Measurements from ENCODE around the gene CENPL.

CENPL gene

GRCh38 chr1:173757666-173758065, 67.0 kb downstream of the CENPL start:
- no peaks in the 10 kb centered on the region for H3K27me3 Mint-ChIP-seq
- peaks cover 8% of the 10 kb centered on the region for H3K9me3 Mint-ChIP-seq
- no peak overlapping the region for H3K4me3 Mint-ChIP-seq
- no peak overlapping the region for H3K27ac Mint-ChIP-seq
- peaks cover 80% of the 10 kb centered on the region for H3K36me3 Mint-ChIP-seq (ENCODE audit: low read depth)
- no peaks in the 10 kb centered on the region for H3K4me1 Mint-ChIP-seq (ENCODE audit: low read depth)

DNA sequence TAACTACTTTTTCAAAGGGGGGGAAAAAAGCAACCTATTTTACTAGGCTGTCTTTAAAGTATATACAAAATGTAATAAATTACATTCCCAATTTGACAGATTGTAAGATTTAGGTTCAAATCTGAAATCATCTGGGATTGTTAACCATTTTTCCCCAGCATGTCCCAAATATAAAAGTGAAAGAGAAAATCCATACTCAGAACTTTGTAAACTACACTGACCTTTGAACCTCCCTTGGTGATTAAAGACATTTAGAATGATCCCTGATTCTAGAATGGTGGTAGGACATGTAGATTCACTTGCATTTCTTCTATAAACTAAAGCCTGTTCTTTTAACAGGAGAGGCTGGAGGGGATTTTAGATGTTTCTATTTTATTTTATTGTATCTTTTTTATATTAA, 70.9 kb downstream of the CENPL start:
- no peaks in the 10 kb centered on the region for H3K4me1 Mint-ChIP-seq (ENCODE audit: low read depth)
- H3K36me3 Mint-ChIP-seq (ENCODE audit: low read depth), result peaks cover 53% of the 10 kb centered on the region
- H3K27ac Mint-ChIP-seq, result no peak overlapping the region
- H3K9me3 Mint-ChIP-seq, result no peaks in the 10 kb centered on the region
- H3K27me3 Mint-ChIP-seq, result no peaks in the 10 kb centered on the region
- H3K4me3 Mint-ChIP-seq, result no peak overlapping the region

All from stimulated activated naive CD8-positive, alpha-beta T cell treated with anti-CD3 and anti-CD28 coated beads, Interleukin-15, Interleukin-2, amounts not matched to agents 100 ng/mL and 50 ng/mL, for 24 hours (primary cell).